Activated CD4-positive, alpha-beta memory T cell treated with anti-CD3 and anti-CD28 coated beads for 36 hours (primary cell): ENCODE data around the gene PIM1. TPM values are rescaled to one million over a fixed set of nuclear protein-coding genes. Genes with fewer than 3 reads are reported as not detected.

ENCODE experiments used
- CTCF ChIA-PET: fragments of 350-600 bp; sonication (Branson Sonifier 250); formaldehyde crosslinking; loops from one replicate; lab custom pipeline; 2021; ENCODE audit warnings: antibody characterized with exemption, inconsistent platforms; lab: Charles Lee
- POLR2A ChIA-PET: fragments of 350-600 bp; sonication (Branson Sonifier 250); formaldehyde crosslinking; loops from one replicate; lab custom pipeline; 2021; ENCODE audit warnings: antibody characterized with exemption; lab: Charles Lee
- DNase-seq: peaks from one replicate; pipeline ENCODE4 v3.0.0-alpha.2; 2020
- H3K27ac Mint-ChIP-seq: one replicate; pipeline ENCODE4 v1.8.0; 2021; ENCODE audit warnings: mixed read lengths
- H3K27me3 Mint-ChIP-seq: one replicate; pipeline ENCODE4 v1.8.0; 2021; ENCODE audit warnings: mixed read lengths
- H3K36me3 Mint-ChIP-seq: one replicate; pipeline ENCODE4 v1.8.0; 2021; ENCODE audit warnings: mixed read lengths
- H3K4me1 Mint-ChIP-seq: one replicate; pipeline ENCODE4 v1.8.0; 2021; ENCODE audit warnings: low read depth, mixed read lengths
- H3K4me3 Mint-ChIP-seq: one replicate; pipeline ENCODE4 v1.8.0; 2021; ENCODE audit warnings: mild to moderate bottlenecking, mixed read lengths
- H3K9me3 Mint-ChIP-seq: one replicate; pipeline ENCODE4 v1.8.0; 2021; ENCODE audit warnings: mixed read lengths
- intact Hi-C: fragments of 100-400 bp; cut with micrococcal nuclease; formaldehyde crosslinking; loops from one replicate; pipeline ENCODE4 v1.15.1; 2023
- total RNA-seq, 2 experiments: library from RNA; stranded (reverse); gene quantifications; one replicate each; pipeline ENCODE4 v1.2.3, GENCODE V29; 2021

Gene PIM1
- total RNA-seq, 2 experiments from 2014 or later: 204 TPM

DNA sequence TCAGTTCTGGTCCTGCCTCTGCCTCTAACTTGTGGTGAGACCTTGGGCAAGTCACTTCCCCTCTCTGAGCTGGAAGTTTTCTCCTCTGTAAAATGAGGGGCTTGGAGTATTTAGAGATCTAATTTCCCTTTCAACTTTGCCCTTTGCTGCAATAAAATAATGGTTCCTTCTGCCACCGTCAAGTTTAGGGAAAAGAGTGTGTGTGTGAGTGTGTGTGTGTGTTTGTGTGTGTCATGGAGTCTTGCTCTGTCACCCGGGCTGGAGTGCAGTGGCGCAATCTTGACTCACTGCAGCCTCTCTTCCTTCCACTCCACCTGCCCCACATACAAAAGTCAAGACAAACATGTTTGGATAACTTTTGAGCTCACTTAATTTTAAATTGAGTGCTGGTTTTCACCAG is 39.2 kb upstream of the PIM1 start:
- no peaks in the 10 kb centered on the region for H3K36me3 Mint-ChIP-seq
- peak overlapping the region; percentile 18 for H3K27ac Mint-ChIP-seq
- H3K27me3 Mint-ChIP-seq: peaks cover 2% of the 10 kb centered on the region
- DNase-seq: peak; percentile 20
- H3K4me1 Mint-ChIP-seq: peaks cover 20% of the 10 kb centered on the region
- intact Hi-C loops: no loop called here
- ChIA-PET CTCF (interaction anchor here (1.0 to 1.8 kb wide), 4 partner anchors 19 to 113 kb away, joined by 4 to 6 read pairs (median 4); no protein-coding TSS in a partner anchor), POLR2A (interaction anchor here (1.4 kb wide), 1 partner anchor 40 kb away, joined by 4 read pairs; no protein-coding TSS in a partner anchor)
- no peaks in the 10 kb centered on the region for H3K9me3 Mint-ChIP-seq
- no peak overlapping the region for H3K4me3 Mint-ChIP-seq

DNA sequence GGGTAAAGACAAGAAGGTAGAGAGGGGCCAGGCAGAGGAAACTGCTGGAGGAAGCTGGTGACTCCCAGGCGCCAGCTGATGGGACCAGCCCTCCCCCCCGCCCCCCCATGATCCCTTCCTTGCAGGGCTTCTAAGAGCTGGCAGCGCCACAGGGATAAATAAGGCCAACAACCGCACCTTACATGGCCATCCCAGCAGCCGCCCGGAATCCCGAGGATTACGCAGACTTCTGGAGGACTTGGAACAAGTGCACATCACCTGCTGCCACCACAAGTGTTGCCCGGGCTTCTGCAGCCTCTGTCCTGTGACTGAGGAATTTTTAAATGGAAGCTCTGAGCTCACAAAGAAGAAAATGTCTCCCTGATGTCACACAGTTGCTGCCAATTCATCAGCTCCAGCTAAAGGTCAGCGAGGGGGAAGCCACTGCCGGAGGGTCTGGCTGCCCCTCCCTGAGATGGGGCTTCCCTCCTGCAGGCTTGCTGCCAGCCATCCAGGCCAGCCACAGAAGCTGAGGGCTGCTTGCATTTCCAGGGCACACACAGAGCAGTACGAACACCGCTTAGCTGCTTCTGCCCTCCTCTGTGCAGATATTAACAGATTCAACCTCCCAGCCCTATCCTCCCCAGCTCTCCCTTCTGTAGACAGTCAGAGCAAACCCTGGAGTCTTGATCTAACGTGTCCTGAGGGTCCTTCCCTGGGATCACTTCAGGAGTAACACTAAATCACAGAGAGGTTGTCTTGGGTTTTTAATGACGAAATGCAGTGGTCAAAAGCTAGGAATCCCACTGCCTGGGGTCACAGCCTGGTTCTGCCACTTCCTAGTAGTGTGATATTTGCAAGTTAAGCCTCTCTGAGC is 38.6 kb upstream of the PIM1 start:
- intact Hi-C loops: no loop called here
- H3K27ac Mint-ChIP-seq: no peak overlapping the region
- POLR2A ChIA-PET: interaction anchor here (1.4 kb wide), 1 partner anchor 40 kb away, joined by 4 read pairs; no protein-coding TSS in a partner anchor

DNA sequence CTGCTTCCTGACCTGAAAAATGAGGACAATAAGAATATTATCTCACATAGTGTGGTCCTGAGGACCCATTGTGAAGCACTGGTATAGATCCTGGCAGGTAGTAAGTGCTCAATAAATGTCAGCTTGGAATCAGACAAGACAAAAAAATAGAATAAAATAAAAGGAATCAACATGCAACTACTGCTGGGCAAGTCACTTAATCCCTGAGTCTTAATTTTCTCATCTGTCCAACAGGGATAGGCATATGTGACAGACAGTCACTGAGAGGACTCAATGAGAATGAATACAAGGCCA is 38.0 kb upstream of the PIM1 start:
- Mint-ChIP-seq H3K27ac (no peak overlapping the region), H3K27me3 (peaks cover 2% of the 10 kb centered on the region), H3K4me1 (peaks cover 28% of the 10 kb centered on the region), H3K9me3 (no peaks in the 10 kb centered on the region), H3K36me3 (no peaks in the 10 kb centered on the region), H3K4me3 (no peak overlapping the region)
- intact Hi-C loops: no loop called here
- POLR2A ChIA-PET: no interaction called here
- no peak for DNase-seq
- CTCF ChIA-PET: interaction anchor here (1.1 kb wide), 1 partner anchor 81 kb away, joined by 4 read pairs; no protein-coding TSS in a partner anchor

More for the DNA sequence above, 38.6 kb upstream of the PIM1 start:
- Mint-ChIP-seq H3K4me3 (no peak overlapping the region), H3K36me3 (no peaks in the 10 kb centered on the region), H3K9me3 (no peaks in the 10 kb centered on the region), H3K4me1 (peaks cover 24% of the 10 kb centered on the region), H3K27me3 (peaks cover 2% of the 10 kb centered on the region)
- CTCF ChIA-PET: interaction anchor here (1.0 to 1.8 kb wide), 4 partner anchors 20 to 114 kb away, joined by 4 to 6 read pairs (median 4); no protein-coding TSS in a partner anchor
- DNase-seq: no peak

DNA sequence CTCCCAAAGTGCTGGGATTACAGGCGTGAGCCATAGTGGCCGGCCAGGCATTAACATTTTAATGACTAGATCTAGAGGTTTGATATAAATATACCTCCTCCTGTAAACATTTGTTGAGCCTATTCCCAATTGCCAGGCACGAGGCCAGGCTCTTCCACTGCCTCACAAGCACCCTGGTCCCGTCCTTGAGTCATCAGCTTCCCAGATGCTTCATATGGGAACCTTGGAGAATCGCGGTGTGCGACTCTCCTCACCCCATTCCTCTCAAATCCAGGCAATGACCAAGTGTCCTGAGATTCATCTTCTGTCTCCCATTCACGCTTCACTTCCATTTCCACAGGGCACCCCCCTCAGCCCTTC is 35.9 kb upstream of the PIM1 start:
- intact Hi-C loops: no loop called here

DNA sequence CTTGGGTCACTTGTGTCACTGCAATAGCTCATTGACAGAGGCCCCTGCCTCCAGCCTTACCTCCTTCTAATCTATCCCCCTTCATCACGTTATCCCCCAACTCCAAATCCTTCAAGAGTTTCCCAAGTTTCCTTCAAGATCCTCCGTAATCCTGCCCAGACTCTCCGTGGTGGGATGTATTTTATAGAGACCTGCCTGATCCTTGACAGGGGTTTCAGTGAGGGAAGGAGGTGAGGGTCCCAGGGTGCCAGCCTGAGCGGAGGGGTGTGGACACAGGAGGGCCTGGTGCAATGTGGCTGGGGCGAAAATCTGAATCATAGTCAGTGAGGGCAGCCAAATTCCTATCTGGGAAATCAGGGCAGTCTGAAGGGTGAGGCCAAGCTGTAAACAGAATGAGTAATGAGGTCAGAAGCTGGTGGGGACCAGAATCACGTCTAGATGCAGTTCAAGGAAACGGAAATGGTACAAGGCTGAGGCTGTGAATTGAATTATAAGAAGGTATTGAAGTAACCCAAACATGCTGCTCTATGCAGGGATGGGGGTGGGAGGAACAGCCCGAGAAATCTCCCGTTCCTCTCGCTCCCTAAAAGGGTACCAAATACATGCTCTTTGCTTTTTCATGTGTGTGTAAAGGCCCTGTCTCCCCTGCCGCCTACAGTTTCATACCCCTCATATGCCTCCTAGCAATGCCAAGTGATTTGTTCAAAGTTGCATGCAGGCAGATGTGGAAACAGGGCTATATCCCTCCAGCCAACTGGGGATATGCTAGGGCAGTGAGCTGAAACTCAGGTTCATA is 35.4 kb upstream of the PIM1 start:
- H3K9me3 Mint-ChIP-seq: no peaks in the 10 kb centered on the region
- peaks cover 46% of the 10 kb centered on the region for H3K4me1 Mint-ChIP-seq
- H3K4me3 Mint-ChIP-seq: no peak overlapping the region
- intact Hi-C loops: loop anchor here (5.0 kb wide), 1 partner anchor 32 kb away; no protein-coding TSS in a partner anchor
- no peaks in the 10 kb centered on the region for H3K36me3 Mint-ChIP-seq
- POLR2A ChIA-PET: interaction anchor here (0.8 to 0.9 kb wide), 2 partner anchors 27 to 32 kb away, joined by 3 to 6 read pairs; no protein-coding TSS in a partner anchor
- peak; percentile 46 for DNase-seq
- H3K27ac Mint-ChIP-seq: peak overlapping the region; percentile 83
- CTCF ChIA-PET: interaction anchor here (0.8 to 3.5 kb wide), 4 partner anchors 24 to 117 kb away, joined by 3 to 32 read pairs (median 8); partner anchors contain the start of gene PIM1
- peaks cover 2% of the 10 kb centered on the region for H3K27me3 Mint-ChIP-seq

More for the DNA sequence above, 35.9 kb upstream of the PIM1 start:
- Mint-ChIP-seq H3K4me1 (peaks cover 46% of the 10 kb centered on the region), H3K9me3 (no peaks in the 10 kb centered on the region), H3K36me3 (no peaks in the 10 kb centered on the region), H3K4me3 (no peak overlapping the region), H3K27me3 (peaks cover 2% of the 10 kb centered on the region), H3K27ac (peak overlapping the region; percentile 83)
- no peak for DNase-seq
- ChIA-PET POLR2A (interaction anchor here (0.8 kb wide), 1 partner anchor 31 kb away, joined by 6 read pairs; no protein-coding TSS in a partner anchor), CTCF (interaction anchor here (1.0 to 2.4 kb wide), 2 partner anchors 83 to 116 kb away, joined by 3 to 14 read pairs; no protein-coding TSS in a partner anchor)

DNA sequence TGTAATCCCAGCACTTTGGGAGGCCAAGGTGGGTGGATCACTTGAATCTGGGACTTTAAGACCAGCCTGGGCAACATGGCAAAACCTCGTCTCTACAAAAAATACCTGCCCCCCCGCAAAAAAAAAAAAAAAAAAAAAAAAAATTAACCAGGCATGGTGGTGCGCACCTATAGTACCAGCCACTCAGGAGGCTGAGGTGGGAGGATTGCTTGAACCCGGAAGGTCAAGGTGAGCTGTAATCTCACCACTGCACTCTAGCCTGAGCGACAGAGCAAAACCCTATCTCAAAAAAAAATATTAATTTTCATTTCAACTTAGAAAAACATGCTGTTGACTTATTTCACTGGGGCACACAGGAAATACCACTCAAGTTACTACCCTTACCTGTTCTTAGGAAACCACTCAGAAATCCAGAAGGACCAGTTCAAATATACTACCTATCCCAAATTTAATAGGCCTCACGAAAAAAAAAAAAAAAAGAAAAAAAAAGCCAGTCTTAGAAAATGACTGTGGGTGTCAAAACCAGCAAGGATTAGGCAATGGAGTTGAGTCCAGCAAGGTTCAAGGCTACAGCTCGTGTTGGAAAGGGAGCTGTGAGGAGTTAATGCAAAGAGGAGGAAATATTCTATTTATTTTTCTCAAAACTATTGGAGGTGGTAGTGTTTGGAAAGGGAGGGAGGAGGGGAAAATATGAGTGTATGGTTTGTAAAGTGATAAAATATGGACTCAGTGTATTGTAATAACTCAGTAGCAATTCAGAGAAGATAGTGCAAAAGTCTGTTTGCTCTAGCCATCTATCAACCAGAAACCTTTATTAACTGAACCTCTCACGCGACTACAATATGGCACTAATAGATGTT is 33.9 kb upstream of the PIM1 start:
- no peak for DNase-seq
- Mint-ChIP-seq H3K27ac (no peak overlapping the region), H3K36me3 (no peaks in the 10 kb centered on the region), H3K4me3 (no peak overlapping the region), H3K27me3 (no peaks in the 10 kb centered on the region), H3K4me1 (peaks cover 41% of the 10 kb centered on the region), H3K9me3 (no peaks in the 10 kb centered on the region)
- intact Hi-C loops: loop anchor here (5.0 kb wide), 1 partner anchor 34 kb away; no protein-coding TSS in a partner anchor
- POLR2A ChIA-PET: interaction anchor here (1.4 to 2.1 kb wide), 3 partner anchors 36 to 150 kb away, joined by 3 to 12 read pairs (median 8); partner anchors contain the start of gene MTCH1
- CTCF ChIA-PET: interaction anchor here (0.7 to 3.5 kb wide), 5 partner anchors 22 to 86 kb away, joined by 3 to 32 read pairs (median 7); partner anchors contain the start of gene PIM1

DNA sequence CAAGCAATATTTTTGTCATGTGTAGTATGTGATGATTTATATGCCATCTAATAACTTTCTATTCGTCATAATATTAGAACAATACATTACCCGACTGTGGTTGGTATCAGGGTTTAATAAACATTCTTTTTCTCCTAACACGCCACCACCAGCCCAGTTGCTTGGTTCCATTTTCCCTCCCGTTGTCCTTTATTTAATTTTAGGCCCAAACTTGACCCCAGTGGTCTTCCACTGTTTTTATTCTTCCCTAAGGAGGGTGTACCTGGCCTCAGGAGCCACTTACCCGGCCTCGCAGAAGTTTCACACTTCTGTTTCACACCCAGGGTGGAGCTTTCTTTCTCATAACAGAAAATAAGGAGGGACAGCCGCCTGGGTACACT is 33.1 kb upstream of the PIM1 start:
- H3K4me3 Mint-ChIP-seq: peak overlapping the region; percentile 66
- no peaks in the 10 kb centered on the region for H3K27me3 Mint-ChIP-seq
- peak overlapping the region; percentile 84 for H3K27ac Mint-ChIP-seq
- no peaks in the 10 kb centered on the region for H3K9me3 Mint-ChIP-seq
- H3K36me3 Mint-ChIP-seq: no peaks in the 10 kb centered on the region
- DNase-seq: no peak
- CTCF ChIA-PET: interaction anchor here (1.1 to 3.5 kb wide), 5 partner anchors 22 to 103 kb away, joined by 3 to 32 read pairs (median 4); partner anchors contain the start of gene PIM1
- intact Hi-C loops: loop anchor here (1.0 to 5.0 kb wide), 5 partner anchors 18 to 86 kb away; no protein-coding TSS in a partner anchor
- H3K4me1 Mint-ChIP-seq: peaks cover 48% of the 10 kb centered on the region
- POLR2A ChIA-PET: interaction anchor here (0.7 to 2.2 kb wide), 6 partner anchors 26 to 151 kb away, joined by 3 to 12 read pairs (median 6); partner anchors contain the start of gene MTCH1

DNA sequence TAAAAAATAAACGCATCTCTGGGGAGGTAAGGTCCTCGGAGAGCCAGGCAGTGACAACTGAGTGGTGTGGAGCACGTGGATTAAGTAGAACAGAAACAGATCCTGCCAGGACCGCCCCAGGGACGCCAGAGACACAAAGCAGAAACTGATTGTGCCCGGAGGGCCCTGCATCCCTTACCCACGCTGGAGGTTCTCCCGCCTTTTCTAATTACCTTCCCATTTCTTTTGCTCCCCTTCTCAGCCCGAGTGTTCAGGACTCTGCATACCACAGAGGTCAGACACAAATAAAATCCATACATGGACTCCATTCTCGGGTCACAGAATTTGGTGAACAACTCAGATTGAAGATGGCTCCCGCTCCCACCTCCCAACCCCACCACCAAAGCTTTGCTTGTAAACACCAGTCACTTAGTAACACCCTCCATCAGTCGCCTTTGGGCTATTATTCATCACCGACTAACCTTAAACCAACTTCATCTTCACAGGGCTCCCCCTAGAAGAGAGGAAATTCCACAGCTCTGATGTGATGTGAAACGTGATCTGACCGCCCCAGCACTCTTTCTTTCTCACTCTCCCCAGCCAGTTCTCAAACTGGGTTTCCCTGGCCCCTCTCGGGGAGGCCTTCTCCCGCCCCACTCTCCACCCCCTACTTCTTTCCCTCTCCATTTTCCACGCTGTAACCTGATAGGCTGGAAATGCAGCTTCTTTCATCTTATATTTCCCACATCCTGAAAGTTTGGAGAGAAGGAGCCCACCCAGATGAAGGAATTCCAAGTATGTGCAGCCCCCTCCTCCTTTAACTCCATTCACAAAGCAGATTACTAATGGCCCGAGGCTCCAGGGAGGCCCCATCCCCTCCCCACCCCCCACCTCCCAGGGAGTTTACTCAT is 32.5 kb upstream of the PIM1 start:
- CTCF ChIA-PET: interaction anchor here (0.6 to 3.5 kb wide), 7 partner anchors 21 to 886 kb away, joined by 3 to 32 read pairs (median 3); partner anchors contain the start of gene PIM1

DNA sequence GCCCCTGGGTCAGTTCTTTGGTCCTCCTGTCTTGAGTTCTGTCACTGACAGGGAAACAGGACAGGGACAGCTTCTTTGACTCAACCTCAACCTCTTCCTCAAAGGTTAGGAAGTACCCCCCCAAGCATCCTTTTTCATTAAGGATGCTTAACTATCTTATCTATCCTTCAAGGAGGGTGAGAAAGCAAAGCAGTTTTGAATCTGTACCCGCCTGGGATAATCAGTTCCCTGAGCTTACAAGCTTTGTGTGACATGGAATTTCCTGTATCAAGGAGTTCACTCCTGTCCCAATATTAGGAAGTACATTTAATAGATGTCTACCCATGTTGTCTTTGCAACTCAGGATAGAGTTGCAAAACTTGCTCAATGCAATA is 31.1 kb upstream of the PIM1 start:
- Mint-ChIP-seq H3K27me3 (no peaks in the 10 kb centered on the region), H3K4me1 (peaks cover 62% of the 10 kb centered on the region), H3K27ac (peak overlapping the region; percentile 84), H3K9me3 (no peaks in the 10 kb centered on the region), H3K36me3 (no peaks in the 10 kb centered on the region), H3K4me3 (no peak overlapping the region)
- CTCF ChIA-PET: interaction anchor here (0.8 to 1.6 kb wide), 2 partner anchors 110 to 117 kb away, joined by 3 read pairs; no protein-coding TSS in a partner anchor
- DNase-seq: no peak
- intact Hi-C loops: loop anchor here (5.0 kb wide), 1 partner anchor 37 kb away; no protein-coding TSS in a partner anchor
- POLR2A ChIA-PET: interaction anchor here (2.2 kb wide), 1 partner anchor 28 kb away, joined by 10 read pairs; no protein-coding TSS in a partner anchor

More for the DNA sequence above, 32.5 kb upstream of the PIM1 start:
- POLR2A ChIA-PET: interaction anchor here (0.6 to 2.2 kb wide), 8 partner anchors 15 to 151 kb away, joined by 3 to 12 read pairs (median 4); partner anchors contain the start of gene MTCH1
- Mint-ChIP-seq H3K27ac (peak overlapping the region; percentile 84), H3K27me3 (no peaks in the 10 kb centered on the region), H3K4me1 (peaks cover 54% of the 10 kb centered on the region), H3K9me3 (no peaks in the 10 kb centered on the region), H3K36me3 (no peaks in the 10 kb centered on the region), H3K4me3 (peak overlapping the region; percentile 66)
- peak; percentile 81 for DNase-seq
- intact Hi-C loops: loop anchor here (1.0 to 5.0 kb wide), 5 partner anchors 18 to 86 kb away; no protein-coding TSS in a partner anchor
